GM21381 (cell line): ENCODE data around the gene NTRK1.

Source experiments
- ATAC-seq: cut with Tn5 transposase; IDR thresholded peaks from one replicate; pipeline ENCODE4 v1.9.1; 2021; ENCODE audit warnings: mild to moderate bottlenecking, moderate library complexity; ENCODE audit not compliant: unreplicated experiment

NTRK1 gene

GRCh38 chr1:156877433-156878170 is 16.9 kb downstream of the NTRK1 start:
- ATAC-seq = no peak

- ATAC-seq = no peak
Measured at GRCh38 chr1:156879876-156880275, 19.2 kb downstream of the NTRK1 start.

- no peak for ATAC-seq
Measured at GRCh38 chr1:156880473-156880872, 19.8 kb downstream of the NTRK1 start.

- ATAC-seq = no peak
Measured at GRCh38 chr1:156881101-156881500, 20.4 kb downstream of the NTRK1 start.

GRCh38 chr1:156881663-156882062 is 21.0 kb downstream of the NTRK1 start:
- no peak for ATAC-seq

GRCh38 chr1:156882543-156882942 is 21.9 kb downstream of the NTRK1 start:
- ATAC-seq = no peak

GRCh38 chr1:156883919-156884318 is 23.3 kb downstream of the NTRK1 start:
- ATAC-seq = no peak

- no peak for ATAC-seq
Measured at GRCh38 chr1:156884560-156885184, 24.0 kb downstream of the NTRK1 start.

GRCh38 chr1:156885314-156885713 is 24.6 kb downstream of the NTRK1 start:
- ATAC-seq = no peak

- no peak for ATAC-seq
Measured at GRCh38 chr1:156885880-156886355, 25.3 kb downstream of the NTRK1 start.

GRCh38 chr1:156886583-156887281 is 26.1 kb downstream of the NTRK1 start:
- no peak for ATAC-seq

GRCh38 chr1:156887317-156887716 is 26.7 kb downstream of the NTRK1 start:
- no peak for ATAC-seq

- ATAC-seq = no peak
Measured at GRCh38 chr1:156887734-156888133, 27.1 kb downstream of the NTRK1 start.

- no peak for ATAC-seq
Measured at GRCh38 chr1:156889802-156890580, 29.3 kb downstream of the NTRK1 start.

GRCh38 chr1:156892190-156893047 is 31.8 kb downstream of the NTRK1 start:
- ATAC-seq = peak; percentile 71

GRCh38 chr1:156893048-156893953 is 32.6 kb downstream of the NTRK1 start, which contains the start of gene PEAR1:
TSS of gene PEAR1 (plus strand) at chr1:156893718. CDS start at chr1:156903927, 10,209 bp downstream.
- ATAC-seq = no peak

- no peak for ATAC-seq
Measured at GRCh38 chr1:156894001-156894400, 33.3 kb downstream of the NTRK1 start.

GRCh38 chr1:156894711-156895454 is 34.2 kb downstream of the NTRK1 start:
- no peak for ATAC-seq
